SKM-1 treated with dmso at 0.1 percent for 144 hours (cell line): ENCODE data around the gene C1orf226.

Source experiments
- DNase-seq: peaks from one replicate; lab custom pipeline; 2025; ENCODE audit not compliant: unreplicated experiment; lab: John Stamatoyannopoulos, UW

Gene C1orf226

GRCh38 chr1:162384116-162384515 is 2.6 kb downstream of the C1orf226 start:
- no peak for DNase-seq

DNA sequence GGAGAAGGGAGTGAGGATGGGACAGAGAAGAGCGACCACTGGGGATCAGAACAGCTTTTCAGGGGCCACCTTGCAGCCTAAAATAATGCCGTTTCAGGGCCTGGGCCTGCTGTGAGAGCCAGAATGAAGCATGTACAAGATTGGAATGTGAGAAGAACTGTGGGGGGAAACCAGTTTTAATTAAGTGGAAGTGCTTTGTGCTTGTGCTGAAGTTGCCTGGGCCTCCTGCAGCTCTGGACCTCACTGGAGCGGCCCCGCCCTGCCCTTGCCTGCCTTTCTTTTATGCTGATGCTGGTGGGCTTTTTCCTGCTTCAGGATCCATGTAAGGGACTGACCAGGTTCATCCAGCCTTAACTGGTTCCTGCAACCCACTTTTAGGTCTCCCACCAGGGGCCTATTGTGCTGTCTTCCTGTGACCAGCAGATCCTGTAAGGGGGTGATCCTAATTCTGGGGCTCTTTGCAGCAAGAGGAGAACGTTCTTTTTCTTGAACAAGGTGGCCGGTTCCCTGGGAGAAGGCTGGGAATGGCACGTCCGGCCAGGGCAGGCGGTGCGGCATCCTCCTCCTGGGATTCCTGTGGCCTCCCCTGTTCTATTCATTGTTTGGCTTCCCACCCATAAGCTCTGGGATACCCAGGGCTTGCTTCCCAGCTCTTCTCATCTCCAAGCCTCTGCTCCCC is 3.2 kb downstream of the C1orf226 start:
- DNase-seq, result no peak

DNA sequence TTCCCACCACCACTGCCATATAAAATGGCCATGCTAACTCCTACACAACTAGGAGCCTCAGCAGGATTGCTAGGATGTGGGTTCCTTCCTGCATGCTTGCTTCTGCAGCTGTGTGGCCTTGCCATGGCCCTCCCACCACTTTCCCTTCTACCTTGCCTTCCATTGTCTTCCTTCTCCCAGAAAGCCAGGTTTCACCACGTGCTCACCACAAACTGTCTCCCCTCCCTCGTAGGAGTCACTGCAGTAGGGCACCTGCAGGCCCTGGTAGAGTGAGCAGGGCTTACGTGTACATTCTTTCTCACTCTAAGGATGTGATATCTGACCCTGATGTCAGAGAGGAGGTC is 3.7 kb downstream of the C1orf226 start:
- no peak for DNase-seq

DNA sequence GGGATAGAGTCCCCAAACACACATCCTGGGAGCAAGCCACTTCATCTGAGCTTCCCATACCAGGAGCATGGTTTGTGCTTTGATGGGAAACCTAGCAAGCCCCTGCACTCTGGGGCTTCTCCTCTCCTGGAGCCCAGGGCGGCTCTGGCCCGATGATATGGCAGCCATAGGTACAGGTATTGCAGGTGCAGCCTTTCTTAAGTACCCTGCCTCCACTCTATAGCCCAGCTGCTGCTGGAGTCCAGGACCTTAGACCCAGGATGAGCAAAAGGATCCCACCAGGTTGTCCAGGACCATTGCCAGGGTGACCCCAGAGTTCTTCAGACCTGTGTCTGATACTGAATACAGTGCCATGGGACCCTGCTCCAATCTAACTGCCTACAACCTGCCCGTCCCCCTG is 4.2 kb downstream of the C1orf226 start:
- no peak for DNase-seq

- DNase-seq, result no peak
These were observed 5.0 kb downstream of the C1orf226 start for GRCh38 chr1:162386292-162387225.

DNA sequence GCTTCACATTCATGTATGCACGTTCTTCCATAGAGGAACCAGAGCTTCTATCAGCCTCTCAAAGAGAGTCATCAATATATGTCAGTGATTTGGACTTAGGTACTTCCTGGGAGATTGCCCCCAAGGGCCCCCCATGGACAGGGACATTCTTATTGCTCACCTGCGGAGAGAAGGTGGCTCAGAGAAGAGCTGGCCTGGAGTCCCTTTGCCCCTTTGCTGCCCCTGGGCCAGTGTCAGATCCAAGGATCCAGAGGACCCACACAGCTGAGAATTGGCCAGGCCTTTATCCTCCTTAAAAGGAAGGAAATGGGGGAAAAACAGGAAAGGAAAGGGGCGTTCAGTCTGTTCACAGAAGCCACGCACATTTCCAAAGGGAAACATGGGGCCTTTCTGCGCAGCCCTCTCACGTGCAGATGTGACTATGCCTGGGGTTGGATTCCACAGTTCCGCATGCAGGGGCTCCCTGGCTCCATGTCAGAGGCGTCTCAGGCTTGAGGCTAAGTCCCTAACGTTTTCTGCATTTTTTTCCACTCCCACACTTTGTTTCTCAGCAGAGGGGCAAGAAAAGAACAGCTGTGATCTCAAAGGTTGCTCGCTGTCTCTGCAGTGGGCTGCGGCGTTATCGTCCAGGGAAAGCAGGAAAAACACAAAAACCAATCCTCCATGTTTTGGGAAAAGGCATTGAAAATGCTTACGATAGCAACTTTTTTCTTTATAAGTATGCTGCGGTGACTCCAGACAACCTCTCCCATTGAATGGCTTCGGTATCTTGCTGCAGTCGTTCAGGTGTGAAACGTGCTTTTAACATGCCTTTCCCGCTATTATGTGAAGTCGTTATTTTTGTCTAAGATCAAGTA is 5.9 kb downstream of the C1orf226 start:
- no peak for DNase-seq

- no peak for DNase-seq
These were observed 6.6 kb downstream of the C1orf226 start for GRCh38 chr1:162388083-162388594.

DNA sequence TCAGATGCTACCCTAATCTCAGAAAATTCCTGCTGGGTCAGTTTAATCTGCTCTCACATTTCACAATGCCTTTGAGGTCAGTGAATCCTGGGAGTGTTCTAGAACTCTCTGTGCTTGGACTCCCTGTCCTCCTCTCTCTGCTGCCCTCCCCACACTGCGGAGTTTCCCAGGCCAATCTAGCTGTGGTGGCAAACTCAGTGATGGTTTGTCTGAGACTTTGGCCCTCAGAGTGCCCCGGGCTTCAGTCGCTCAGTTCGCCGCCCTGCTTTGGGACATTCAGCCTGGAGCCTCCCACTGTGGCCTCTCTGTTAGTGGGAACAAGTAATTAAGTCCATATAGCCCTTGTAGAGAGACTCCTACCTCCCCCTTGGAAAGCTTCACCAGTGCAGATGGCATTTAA is 7.1 kb downstream of the C1orf226 start:
- DNase-seq, result no peak

- DNase-seq, result no peak
These were observed 7.7 kb downstream of the C1orf226 start for GRCh38 chr1:162389021-162389818.

DNA sequence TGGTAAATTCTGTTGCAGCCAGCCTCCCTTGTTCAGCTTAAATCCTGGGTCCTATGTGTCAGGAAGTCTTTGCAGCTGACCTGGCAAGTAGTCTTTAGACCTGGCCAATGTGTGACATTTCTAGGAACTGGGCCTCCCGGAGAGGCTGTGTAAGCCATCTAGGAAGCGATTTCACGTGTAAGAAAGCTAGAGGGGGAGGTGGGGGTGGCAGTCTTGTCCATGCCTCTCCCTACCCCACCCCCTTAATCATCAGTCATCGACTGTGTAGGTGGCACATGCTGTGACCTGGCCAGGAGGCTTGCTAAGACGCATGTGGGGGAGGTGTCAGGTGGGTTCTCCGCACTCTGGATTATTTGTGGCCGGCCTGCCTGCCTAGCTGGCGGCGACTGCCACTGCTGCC is 8.4 kb downstream of the C1orf226 start:
- no peak for DNase-seq

- DNase-seq, result no peak
These were observed 9.1 kb downstream of the C1orf226 start for GRCh38 chr1:162390396-162391185.

DNA sequence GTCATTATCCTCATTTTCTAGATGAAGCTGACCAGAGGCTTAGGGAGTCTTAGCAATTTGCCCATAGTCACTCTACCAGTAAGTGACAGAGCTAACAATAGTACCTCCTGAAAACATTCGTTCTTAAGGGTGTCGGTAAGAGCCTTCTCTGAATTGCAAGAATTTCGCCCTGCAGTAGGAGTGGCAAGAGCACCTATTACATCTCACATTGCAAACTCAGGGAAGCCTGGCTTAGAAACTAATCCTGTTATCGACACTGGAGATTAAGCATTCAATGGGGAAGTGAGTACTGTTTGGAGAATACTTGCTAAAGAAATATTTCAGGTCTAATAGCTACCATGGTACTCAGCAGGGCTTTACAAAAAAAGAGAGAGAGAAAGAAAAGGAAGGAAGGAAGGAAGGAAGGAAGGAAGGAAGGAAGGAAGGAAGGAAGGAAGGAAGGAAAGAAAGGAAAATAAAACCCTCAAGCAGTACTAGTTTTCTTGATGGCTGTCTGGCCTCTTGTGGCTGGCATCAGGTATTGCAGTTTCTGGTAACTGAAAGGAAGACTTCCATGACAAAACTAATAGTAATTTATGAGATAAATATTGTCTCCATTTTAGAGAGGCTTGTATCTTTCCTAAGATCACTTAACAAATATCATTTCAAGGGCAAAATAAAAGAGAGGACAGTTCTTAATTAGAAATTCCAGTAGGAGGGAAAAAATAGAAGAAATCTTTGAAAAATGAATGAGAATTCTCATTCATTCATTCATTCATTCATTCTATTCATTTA is 10.4 kb downstream of the C1orf226 start:
- peak; percentile 52 for DNase-seq

DNA sequence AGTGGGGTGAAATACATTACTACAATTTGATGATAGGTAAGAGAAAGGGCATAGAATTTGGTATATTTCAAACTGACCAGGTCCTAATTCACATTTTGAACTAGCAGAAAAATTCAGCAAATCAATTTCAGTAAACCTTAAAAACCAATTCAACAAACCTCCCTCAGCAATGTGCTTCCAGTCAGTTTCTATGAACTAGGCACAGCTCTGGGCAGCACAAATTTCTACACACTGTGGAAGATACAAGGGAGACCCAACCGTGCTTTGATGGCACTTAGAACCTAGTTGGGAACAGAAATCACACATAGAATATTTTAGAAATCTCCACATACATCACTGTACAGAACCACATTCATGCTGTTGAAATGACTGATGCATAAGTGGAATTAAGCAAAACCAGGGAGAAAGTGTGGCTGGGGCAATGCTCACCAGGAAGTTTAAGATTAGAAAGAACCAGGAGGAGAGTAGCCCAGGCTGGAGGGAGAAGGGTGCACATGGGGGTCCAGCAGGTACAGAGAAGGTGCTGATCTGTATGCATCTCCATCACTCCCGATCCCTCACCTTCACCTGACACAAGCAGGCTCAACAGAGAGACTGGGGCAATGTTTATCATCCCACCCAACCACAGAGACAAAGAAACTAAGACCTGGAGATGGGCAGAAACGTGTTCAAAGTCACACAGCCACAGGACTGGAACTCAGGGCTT is 14.8 kb downstream of the C1orf226 start:
- no peak for DNase-seq

DNA sequence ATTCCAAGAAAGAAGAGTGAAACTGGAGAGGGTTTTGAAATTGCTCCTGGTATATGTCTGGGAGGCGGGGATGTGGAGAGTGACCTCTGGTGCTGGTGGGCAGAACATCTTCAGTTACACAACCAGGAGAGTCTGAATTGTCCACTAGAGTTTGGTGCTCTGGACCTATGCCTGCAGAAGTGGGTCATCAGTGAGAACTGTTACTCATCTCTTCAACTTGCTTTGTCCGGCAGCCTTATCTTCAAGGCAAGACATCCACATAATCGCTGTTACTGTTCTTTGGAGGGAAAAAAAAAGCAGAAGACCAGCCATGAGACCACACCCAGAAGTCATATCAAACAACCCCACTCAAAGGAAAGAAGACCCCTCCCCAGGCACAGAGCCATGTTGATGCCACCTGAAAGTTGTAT is 15.5 kb downstream of the C1orf226 start:
- no peak for DNase-seq

GRCh38 chr1:162397943-162398560 is 16.5 kb downstream of the C1orf226 start:
- no peak for DNase-seq

DNA sequence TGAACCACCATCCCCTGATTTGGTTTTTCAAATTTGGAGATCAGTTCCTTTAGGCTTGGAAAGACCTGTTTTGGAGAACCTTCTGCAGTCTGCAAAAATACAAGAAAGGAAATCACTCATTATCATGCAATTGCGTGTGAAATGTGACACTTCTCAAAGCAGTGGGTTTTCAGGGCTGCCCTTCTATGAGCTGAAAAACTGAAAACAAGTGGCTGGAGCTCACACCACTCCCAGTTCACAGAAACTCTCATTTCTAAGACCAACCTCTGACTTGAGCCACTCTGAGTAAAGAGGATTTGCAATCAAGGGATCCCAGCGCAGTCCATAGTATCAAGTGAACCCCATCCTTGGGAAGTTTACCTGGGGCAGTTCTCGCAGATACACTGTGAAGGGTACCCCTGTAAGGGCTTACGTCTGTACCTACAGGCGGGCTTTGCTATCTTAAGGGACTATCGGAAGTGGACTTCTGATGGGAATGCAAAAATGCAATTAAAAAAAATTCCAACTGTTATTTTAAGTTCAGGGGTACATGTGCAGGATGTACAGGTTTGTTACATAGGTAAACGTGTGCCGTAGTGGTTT is 17.6 kb downstream of the C1orf226 start:
- no peak for DNase-seq

GRCh38 chr1:162400790-162401355 is 19.3 kb downstream of the C1orf226 start:
- DNase-seq, result no peak
